ENCODE data around the gene SNX17. TPM values are rescaled to one million over a fixed set of nuclear protein-coding genes. Genes with fewer than 3 reads are reported as not detected.
A peak's percentile ranks its signal among the peaks of the same experiment; 100 is the strongest.

The SNX17 gene
- total and polyA plus RNA-seq, 2 of the 13 experiments (the other 11 are each of a cell fraction or from before 2014, with no cell fraction given): 75.0 to 109 TPM

- TF ChIP-seq REST (IDR thresholded peaks at IDR 0.05; ENCODE audit: borderline replicate concordance in 1 of 2, low read depth in 1 of 2, low read length in 2 of 2) (peak in 1 of 2 experiments; percentile 74; a peak in 2 of 4 replicates), ZNF691 (CRISPR knock-in tag; IDR thresholded peaks at IDR 0.05; ENCODE audit: borderline replicate concordance, low read depth) (peak; percentile 69; the same call in 1 of the 2 replicates), KDM6A (CRISPR knock-in tag; IDR thresholded peaks at IDR 0.05; ENCODE audit: low read depth) (peak; percentile 65), MAZ (IDR thresholded peaks at IDR 0.05; ENCODE audit: borderline replicate concordance, low read depth, low read length) (no peak), MAZ (CRISPR knock-in tag; IDR thresholded peaks at IDR 0.05; ENCODE audit: low read depth) (peak; percentile 79; the same call in 1 of the 2 replicates), ZNF18 (CRISPR knock-in tag; IDR thresholded peaks at IDR 0.05; ENCODE audit: insufficient replicate concordance) (no peak), HINFP (CRISPR knock-in tag; IDR thresholded peaks at IDR 0.05; ENCODE audit: low read depth) (peak; percentile 83; the same call in 1 of the 2 replicates), GATAD1 (CRISPR knock-in tag; IDR thresholded peaks at IDR 0.05) (peak; percentile 83), SMC3 (IDR thresholded peaks at IDR 0.05; ENCODE audit: low read length) (peak; percentile 95), TP53 (CRISPR knock-in tag; conservative IDR thresholded peaks at IDR 0.05) (peak; percentile 50; the same call in 1 of the 2 replicates), HMG20A (CRISPR knock-in tag; IDR thresholded peaks at IDR 0.05; ENCODE audit: borderline replicate concordance) (no peak; the same call in 1 of the 2 replicates), MIER3 (CRISPR knock-in tag; IDR thresholded peaks at IDR 0.05; ENCODE audit: borderline replicate concordance) (peak; percentile 97), EP300 (IDR thresholded peaks at IDR 0.05; ENCODE audit: low read depth in 2 of 2, low read length in 2 of 2) (peak; percentile 56 to 74; a peak in 3 of 4 replicates), EP300 (CRISPR knock-in tag; IDR thresholded peaks at IDR 0.05; ENCODE audit: borderline replicate concordance) (peak; percentile 66; the same call in 1 of the 2 replicates), TMF1 (CRISPR knock-in tag; IDR thresholded peaks at IDR 0.05; ENCODE audit: low read depth) (no peak), MYNN (CRISPR knock-in tag; IDR thresholded peaks at IDR 0.05; ENCODE audit: low read depth) (no peak), SRY (CRISPR knock-in tag; IDR thresholded peaks at IDR 0.05) (0 out of 2 replicates have a peak, but pooled peaks have one; percentile 60), TEAD3 (CRISPR knock-in tag; optimal IDR thresholded peaks at IDR 0.05; ENCODE audit: borderline replicate concordance) (peak; percentile 92), ZEB1 (IDR thresholded peaks at IDR 0.05; ENCODE audit: insufficient replicate concordance, low read depth) (peak; percentile 65), SMAD9 (CRISPR knock-in tag; IDR thresholded peaks at IDR 0.05) (0 out of 2 replicates have a peak, but pooled peaks have one; percentile 72)
- TF ChIP-seq, protein P1, sequence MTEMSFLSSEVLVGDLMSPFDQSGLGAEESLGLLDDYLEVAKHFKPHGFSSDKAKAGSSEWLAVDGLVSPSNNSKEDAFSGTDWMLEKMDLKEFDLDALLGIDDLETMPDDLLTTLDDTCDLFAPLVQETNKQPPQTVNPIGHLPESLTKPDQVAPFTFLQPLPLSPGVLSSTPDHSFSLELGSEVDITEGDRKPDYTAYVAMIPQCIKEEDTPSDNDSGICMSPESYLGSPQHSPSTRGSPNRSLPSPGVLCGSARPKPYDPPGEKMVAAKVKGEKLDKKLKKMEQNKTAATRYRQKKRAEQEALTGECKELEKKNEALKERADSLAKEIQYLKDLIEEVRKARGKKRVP (CRISPR knock-in tag; IDR thresholded peaks at IDR 0.05): no peak
Observed at GRCh38 chr2:27320958-27321543, 49.4 kb upstream of the SNX17 start (continued).

Data from HepG2 (cell line).